Measurements from ENCODE around the gene SORBS2.

DNA sequence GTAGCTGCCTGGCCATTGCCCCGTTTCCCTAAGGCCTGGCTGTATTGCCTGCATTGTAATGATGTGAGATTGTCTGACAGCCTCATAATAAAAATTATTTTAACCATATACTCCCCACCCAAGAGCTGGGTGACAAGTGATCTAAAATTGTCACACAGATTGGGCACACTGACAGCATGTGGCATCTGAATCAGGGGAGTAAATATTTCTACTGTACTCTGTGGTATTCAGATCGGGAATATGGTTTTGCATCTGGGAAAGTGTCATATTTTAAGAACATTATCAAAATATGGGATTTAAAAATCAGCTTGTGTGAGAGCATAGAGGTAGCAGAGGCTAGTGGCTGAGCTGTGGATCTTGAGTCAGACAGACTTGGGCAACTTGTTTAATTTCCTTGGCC lies 140.9 kb downstream of the SORBS2 start:
- TF ChIP-seq CTCF (IDR thresholded peaks at IDR 0.05; ENCODE audit: borderline replicate concordance, extremely low read depth, low read length, poor library complexity, severe bottlenecking) = no peak
- no peak for TF ChIP-seq EZH2 (IDR thresholded peaks at IDR 0.05; ENCODE audit: borderline replicate concordance, low read depth, low read length, severe bottlenecking)

Measured in DND-41 (cell line).